Keratinocyte (primary cell): Measurements from ENCODE around the gene DNAH2.

Experiments used
- EZH2 ChIP-seq: IDR thresholded peaks from one replicate; pipeline ENCODE4 v1.6.1; 2012; ENCODE audit warnings: inconsistent platforms, mild to moderate bottlenecking, low read length, moderate library complexity
- TF ChIP-seq, protein P1 (sequence below), 3 experiments: IDR thresholded peaks in 1 of 3; conservative IDR thresholded peaks in 1 of 3; optimal IDR thresholded peaks in 1 of 3; 2 replicates in 2 of 3; 3 replicates in 1 of 3; pipeline versions ENCODE3 to v1.5.1; 2011; ENCODE audit warnings: low read length in 3 of 3, mild to moderate bottlenecking in 3 of 3, moderate library complexity in 2 of 3, control low read depth in 1 of 3, inconsistent platforms in 1 of 3; ENCODE audit not compliant: insufficient read depth in 2 of 3; ENCODE audit errors: extremely low read depth in 1 of 3

DNA sequence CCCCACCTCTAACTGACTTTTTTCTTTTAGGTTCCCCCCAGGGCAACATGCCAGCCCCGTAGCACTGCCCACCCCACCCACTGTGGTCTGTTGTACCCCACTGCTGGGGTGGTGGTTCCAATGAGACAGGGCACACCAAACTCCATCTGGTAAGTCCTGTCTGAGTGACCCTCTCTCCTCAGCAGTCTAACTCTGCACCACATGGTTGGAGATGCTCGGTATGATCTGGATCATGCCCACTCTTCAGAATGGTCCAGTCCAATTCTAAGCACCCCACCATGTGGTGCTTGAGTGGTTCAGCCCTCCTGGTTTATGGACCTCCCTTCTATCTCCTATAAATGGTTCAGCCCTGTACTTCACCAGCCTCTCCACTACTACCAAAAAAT lies 122.3 kb downstream of the DNAH2 start:
- TF ChIP-seq, protein P1, sequence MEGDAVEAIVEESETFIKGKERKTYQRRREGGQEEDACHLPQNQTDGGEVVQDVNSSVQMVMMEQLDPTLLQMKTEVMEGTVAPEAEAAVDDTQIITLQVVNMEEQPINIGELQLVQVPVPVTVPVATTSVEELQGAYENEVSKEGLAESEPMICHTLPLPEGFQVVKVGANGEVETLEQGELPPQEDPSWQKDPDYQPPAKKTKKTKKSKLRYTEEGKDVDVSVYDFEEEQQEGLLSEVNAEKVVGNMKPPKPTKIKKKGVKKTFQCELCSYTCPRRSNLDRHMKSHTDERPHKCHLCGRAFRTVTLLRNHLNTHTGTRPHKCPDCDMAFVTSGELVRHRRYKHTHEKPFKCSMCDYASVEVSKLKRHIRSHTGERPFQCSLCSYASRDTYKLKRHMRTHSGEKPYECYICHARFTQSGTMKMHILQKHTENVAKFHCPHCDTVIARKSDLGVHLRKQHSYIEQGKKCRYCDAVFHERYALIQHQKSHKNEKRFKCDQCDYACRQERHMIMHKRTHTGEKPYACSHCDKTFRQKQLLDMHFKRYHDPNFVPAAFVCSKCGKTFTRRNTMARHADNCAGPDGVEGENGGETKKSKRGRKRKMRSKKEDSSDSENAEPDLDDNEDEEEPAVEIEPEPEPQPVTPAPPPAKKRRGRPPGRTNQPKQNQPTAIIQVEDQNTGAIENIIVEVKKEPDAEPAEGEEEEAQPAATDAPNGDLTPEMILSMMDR (optimal IDR thresholded peaks at IDR 0.05 in 1 of 3, IDR thresholded peaks at IDR 0.05 in 1 of 3, conservative IDR thresholded peaks at IDR 0.05 in 1 of 3; ENCODE audit: extremely low read depth in 1 of 3, insufficient read depth in 2 of 3, low read length in 3 of 3): no peak
- no peak for TF ChIP-seq EZH2
